ENCODE data around the gene UGCG.
A peak's percentile ranks its signal among the peaks of the same experiment; 100 is the strongest.
"Not testable (repeated sequence)": the region's sequence is repeated elsewhere in the genome, so short reads cannot be mapped to it uniquely, and the experiment has no call there.

The UGCG gene

GRCh38 chr9:111949919-111950318 is 53.3 kb downstream of the UGCG start:
- Histone ChIP-seq H3K27ac (ENCODE audit: low read depth, low read length, severe bottlenecking) (no peak overlapping the region), H3K4me1 (ENCODE audit: control insufficient read depth, insufficient read depth, low read length, poor library complexity, severe bottlenecking) (no peaks in the 10 kb centered on the region), H3K36me3 (ENCODE audit: control insufficient read depth, insufficient read depth, low read length) (no peaks in the 10 kb centered on the region), H3K4me3 (ENCODE audit: extremely low read depth, insufficient read depth, low read length, poor library complexity, severe bottlenecking) (no peak overlapping the region), H3K9me3 (ENCODE audit: control insufficient read depth, low read length) (no peaks in the 10 kb centered on the region)
- 100% methylated on average over 2 of the region's 3 CpGs; no CpG with 5 or more reads in 1 of the 2 experiments for WGBS, 2 experiments (ENCODE audit: insufficient coverage in 2 of 2)

GRCh38 chr9:111952559-111952958 is 55.9 kb downstream of the UGCG start:
- H3K4me3 ChIP-seq (ENCODE audit: extremely low read depth, insufficient read depth, low read length, poor library complexity, severe bottlenecking) = no peak overlapping the region
- no peaks in the 10 kb centered on the region for H3K9me3 ChIP-seq (ENCODE audit: control insufficient read depth, low read length)
- no peaks in the 10 kb centered on the region for H3K4me1 ChIP-seq (ENCODE audit: control insufficient read depth, insufficient read depth, low read length, poor library complexity, severe bottlenecking)
- 85 to 86% methylated on average over 2 to 3 of the region's 3 CpGs for whole genome bisulfite sequencing, 2 experiments (ENCODE audit: insufficient coverage in 2 of 2)
- H3K36me3 ChIP-seq (ENCODE audit: control insufficient read depth, insufficient read depth, low read length) = no peaks in the 10 kb centered on the region
- H3K27ac ChIP-seq (ENCODE audit: low read depth, low read length, severe bottlenecking) = no peak overlapping the region

GRCh38 chr9:111953444-111953843 is 56.8 kb downstream of the UGCG start:
- Histone ChIP-seq H3K27ac (ENCODE audit: low read depth, low read length, severe bottlenecking) (no peak overlapping the region), H3K4me3 (ENCODE audit: extremely low read depth, insufficient read depth, low read length, poor library complexity, severe bottlenecking) (no peak overlapping the region), H3K9me3 (ENCODE audit: control insufficient read depth, low read length) (no peaks in the 10 kb centered on the region), H3K36me3 (ENCODE audit: control insufficient read depth, insufficient read depth, low read length) (no peaks in the 10 kb centered on the region), H3K4me1 (ENCODE audit: control insufficient read depth, insufficient read depth, low read length, poor library complexity, severe bottlenecking) (peaks cover 7% of the 10 kb centered on the region)
- WGBS, 2 experiments (ENCODE audit: insufficient coverage in 2 of 2) = 75 to 100% methylated on average over 1 of the region's 3 CpGs

- H3K9me3 ChIP-seq (ENCODE audit: control insufficient read depth, low read length) = no peaks in the 10 kb centered on the region
- no peak overlapping the region for H3K4me3 ChIP-seq (ENCODE audit: extremely low read depth, insufficient read depth, low read length, poor library complexity, severe bottlenecking)
- 100% methylated on average over 1 to 2 of the region's 6 CpGs for WGBS, 2 experiments (ENCODE audit: insufficient coverage in 2 of 2)
- no peak overlapping the region for H3K27ac ChIP-seq (ENCODE audit: low read depth, low read length, severe bottlenecking)
- no peaks in the 10 kb centered on the region for H3K36me3 ChIP-seq (ENCODE audit: control insufficient read depth, insufficient read depth, low read length)
- peaks cover 21% of the 10 kb centered on the region for H3K4me1 ChIP-seq (ENCODE audit: control insufficient read depth, insufficient read depth, low read length, poor library complexity, severe bottlenecking)
Observed at GRCh38 chr9:111955048-111955447, 58.4 kb downstream of the UGCG start.

- H3K4me3 ChIP-seq (ENCODE audit: extremely low read depth, insufficient read depth, low read length, poor library complexity, severe bottlenecking) = no peak overlapping the region
- peak overlapping the region; percentile 29 for H3K27ac ChIP-seq (ENCODE audit: low read depth, low read length, severe bottlenecking)
- H3K9me3 ChIP-seq (ENCODE audit: control insufficient read depth, low read length) = peaks cover 5% of the 10 kb centered on the region
- 75 to 80% methylated on average over 1 to 2 of the region's 3 CpGs for WGBS, 2 experiments (ENCODE audit: insufficient coverage in 2 of 2)
- peaks cover 23% of the 10 kb centered on the region for H3K4me1 ChIP-seq (ENCODE audit: control insufficient read depth, insufficient read depth, low read length, poor library complexity, severe bottlenecking)
- H3K36me3 ChIP-seq (ENCODE audit: control insufficient read depth, insufficient read depth, low read length) = no peaks in the 10 kb centered on the region
Observed at GRCh38 chr9:111957856-111958631, 61.4 kb downstream of the UGCG start.

- Histone ChIP-seq H3K36me3 (ENCODE audit: control insufficient read depth, insufficient read depth, low read length) (no peaks in the 10 kb centered on the region), H3K9me3 (ENCODE audit: control insufficient read depth, low read length) (peaks cover 5% of the 10 kb centered on the region), H3K27ac (ENCODE audit: low read depth, low read length, severe bottlenecking) (no peak overlapping the region), H3K4me1 (ENCODE audit: control insufficient read depth, insufficient read depth, low read length, poor library complexity, severe bottlenecking) (peaks cover 23% of the 10 kb centered on the region), H3K4me3 (ENCODE audit: extremely low read depth, insufficient read depth, low read length, poor library complexity, severe bottlenecking) (no peak overlapping the region)
- whole genome bisulfite sequencing, 2 experiments (ENCODE audit: insufficient coverage in 2 of 2) = 64 to 86% methylated on average over 3 to 4 of the region's 7 CpGs
Observed at GRCh38 chr9:111959468-111960359, 63.1 kb downstream of the UGCG start.

DNA sequence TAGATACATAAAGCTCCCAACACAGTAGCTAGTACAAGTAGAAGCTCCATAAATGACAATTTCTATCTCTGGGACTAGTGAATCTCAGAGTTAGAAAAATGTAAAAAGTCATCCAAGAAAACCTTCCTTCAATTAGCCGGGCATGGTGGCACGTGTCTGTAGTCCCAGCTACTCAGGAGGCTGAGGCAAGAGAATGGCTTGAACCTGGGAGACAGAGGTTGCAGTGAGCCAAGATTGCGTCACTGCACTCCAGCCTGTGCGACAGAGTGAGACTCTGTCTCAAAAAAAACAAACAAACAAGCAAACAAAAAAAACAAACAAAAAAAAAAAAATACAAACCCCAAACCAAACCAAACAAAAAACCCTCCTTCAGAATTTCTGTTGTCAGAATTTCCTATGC is 63.9 kb downstream of the UGCG start:
- WGBS, 2 experiments (ENCODE audit: insufficient coverage in 2 of 2) = 71 to 93% methylated on average over 2 to 3 of the region's 4 CpGs
- peaks cover 25% of the 10 kb centered on the region for H3K4me1 ChIP-seq (ENCODE audit: control insufficient read depth, insufficient read depth, low read length, poor library complexity, severe bottlenecking)
- H3K27ac ChIP-seq (ENCODE audit: low read depth, low read length, severe bottlenecking); H3K4me3 ChIP-seq (ENCODE audit: extremely low read depth, insufficient read depth, low read length, poor library complexity, severe bottlenecking); H3K36me3 ChIP-seq (ENCODE audit: control insufficient read depth, insufficient read depth, low read length); H3K9me3 ChIP-seq (ENCODE audit: control insufficient read depth, low read length): not testable (repeated sequence)

DNA sequence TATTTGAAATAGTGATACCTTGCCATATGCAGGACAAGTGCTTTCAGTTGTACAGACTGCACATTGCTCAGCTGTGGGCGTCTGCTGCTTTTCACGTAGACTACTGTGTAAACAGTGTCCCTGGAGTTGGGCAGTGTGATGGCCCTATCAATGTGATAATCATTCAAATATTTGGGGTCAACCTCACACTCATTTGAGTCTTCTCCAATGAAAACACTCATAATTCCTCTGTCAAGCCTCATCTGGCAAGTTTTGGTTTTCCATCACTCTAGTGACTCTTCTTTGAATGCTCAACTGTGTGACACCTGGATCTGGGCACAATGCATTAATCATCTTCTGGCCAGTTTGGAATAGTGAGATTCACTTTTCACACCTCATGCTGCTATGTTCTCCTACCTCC is 64.4 kb downstream of the UGCG start:
- WGBS, 2 experiments (ENCODE audit: insufficient coverage in 2 of 2) = 94 to 100% methylated on average over 2 of the region's 2 CpGs
- peaks cover 5% of the 10 kb centered on the region for H3K9me3 ChIP-seq (ENCODE audit: control insufficient read depth, low read length)
- no peak overlapping the region for H3K27ac ChIP-seq (ENCODE audit: low read depth, low read length, severe bottlenecking)
- H3K4me3 ChIP-seq (ENCODE audit: extremely low read depth, insufficient read depth, low read length, poor library complexity, severe bottlenecking) = no peak overlapping the region
- H3K36me3 ChIP-seq (ENCODE audit: control insufficient read depth, insufficient read depth, low read length) = no peaks in the 10 kb centered on the region
- peaks cover 27% of the 10 kb centered on the region for H3K4me1 ChIP-seq (ENCODE audit: control insufficient read depth, insufficient read depth, low read length, poor library complexity, severe bottlenecking)

DNA sequence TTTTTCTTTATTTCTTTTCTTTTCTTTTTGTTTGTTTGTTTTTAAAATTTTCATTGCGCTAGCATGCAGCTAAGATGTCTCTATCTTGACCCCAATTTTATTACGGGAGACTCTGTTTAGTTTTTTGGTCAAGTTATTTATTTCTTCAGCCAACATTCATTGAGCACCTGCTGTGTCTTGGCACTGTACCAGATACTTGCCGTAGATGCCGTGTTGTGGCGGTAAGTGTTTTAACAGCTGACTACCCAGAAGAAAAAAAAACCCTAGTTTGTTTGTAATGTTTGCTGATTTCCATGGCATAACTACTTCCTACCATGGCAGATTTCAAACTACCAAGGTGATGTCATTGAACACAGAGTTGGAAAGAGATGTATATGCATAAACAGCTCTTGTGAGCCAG is 65.0 kb downstream of the UGCG start:
- peaks cover 5% of the 10 kb centered on the region for H3K9me3 ChIP-seq (ENCODE audit: control insufficient read depth, low read length)
- H3K27ac ChIP-seq (ENCODE audit: low read depth, low read length, severe bottlenecking) = no peak overlapping the region
- no peak overlapping the region for H3K4me3 ChIP-seq (ENCODE audit: extremely low read depth, insufficient read depth, low read length, poor library complexity, severe bottlenecking)
- 100% methylated on average over 2 of the region's 5 CpGs; no CpG with 5 or more reads in 1 of the 2 experiments for WGBS, 2 experiments (ENCODE audit: insufficient coverage in 2 of 2)
- peaks cover 27% of the 10 kb centered on the region for H3K4me1 ChIP-seq (ENCODE audit: control insufficient read depth, insufficient read depth, low read length, poor library complexity, severe bottlenecking)
- no peaks in the 10 kb centered on the region for H3K36me3 ChIP-seq (ENCODE audit: control insufficient read depth, insufficient read depth, low read length)

GRCh38 chr9:111962021-111962420 is 65.4 kb downstream of the UGCG start:
- H3K4me3 ChIP-seq (ENCODE audit: extremely low read depth, insufficient read depth, low read length, poor library complexity, severe bottlenecking) = no peak overlapping the region
- whole genome bisulfite sequencing, 2 experiments (ENCODE audit: insufficient coverage in 2 of 2) = 55 to 100% methylated on average over 3 to 4 of the region's 6 CpGs
- H3K4me1 ChIP-seq (ENCODE audit: control insufficient read depth, insufficient read depth, low read length, poor library complexity, severe bottlenecking) = peaks cover 27% of the 10 kb centered on the region
- H3K27ac ChIP-seq (ENCODE audit: low read depth, low read length, severe bottlenecking) = no peak overlapping the region
- H3K36me3 ChIP-seq (ENCODE audit: control insufficient read depth, insufficient read depth, low read length) = no peaks in the 10 kb centered on the region
- H3K9me3 ChIP-seq (ENCODE audit: control insufficient read depth, low read length) = peaks cover 5% of the 10 kb centered on the region
